K562 (cell line): ENCODE data around the gene FAM174B. TPM values are rescaled to one million over a fixed set of nuclear protein-coding genes. Genes with fewer than 3 reads are reported as not detected.

Source experiments
- ATAC-seq: fragments of 200-7000 bp; cut with Tn5 transposase; 3 replicates; pipeline ENCODE4 v1.9.1; 2020; ENCODE audit warnings: moderate library complexity
- BruUV-seq: library from RNA; stranded (reverse); fragments of 400-500 nt; replicated peaks from 2 replicates; lab custom pipeline; 2021; lab: Mats Ljungman, UMichigan
- CTCF ChIA-PET: fragments of 300-600 bp; formaldehyde crosslinking; extraction: SDS; loops from one replicate; lab custom pipeline; 2021; ENCODE audit warnings: low intra/inter-chr PET ratio; lab: Yijun Ruan, JAX
- POLR2A ChIA-PET: fragments of 300-600, 350-650 bp; sonication (Branson Sonifier 250); formaldehyde crosslinking; extraction: SDS; loops from one replicate; lab custom pipeline; 2021; ENCODE audit warnings: antibody characterized with exemption, inconsistent platforms; lab: Yijun Ruan, JAX
- DNase-seq, 4 experiments: peaks; one replicate each; pipeline versions ENCODE4 v3.0.0 to v3.0.0-alpha.2; 2011 to 2018; ENCODE audit warnings: low spot score in 3 of 4, mixed read lengths in 3 of 4; ENCODE audit errors: extremely low read depth in 1 of 4
- FAIRE-seq: peaks from 2 replicates; lab custom pipeline; 2011; peaks lifted over from hg19 to GRCh38; lab: Jason Lieb, UNC
- H2AFZ ChIP-seq: 2 replicates; pipeline ENCODE4 v1.6.0; 2011; ENCODE audit warnings: low read depth, low read length, control low read depth, inconsistent platforms
- H3K27ac ChIP-seq: fragments of 200-600 bp; 3 replicates; pipeline ENCODE4 v1.8.0; 2011; ENCODE audit warnings: low read depth, mild to moderate bottlenecking, control low read depth, inconsistent platforms, low read length, moderate library complexity, mixed read lengths; ENCODE audit errors: extremely low read depth
- H3K27me3 ChIP-seq, 2 experiments: fragments of 300-600 bp in 1 of 2; 2 replicates in 1 of 2; 3 replicates in 1 of 2; pipeline versions ENCODE4 v1.6.0 to v1.8.0; 2011; ENCODE audit warnings: inconsistent platforms in 2 of 2, low read length in 2 of 2, mild to moderate bottlenecking in 1 of 2, mixed read lengths in 1 of 2, moderate library complexity in 1 of 2; ENCODE audit not compliant: control insufficient read depth in 2 of 2, insufficient read depth in 2 of 2
- H3K36me3 ChIP-seq: fragments of 300-600 bp; 3 replicates; pipeline ENCODE4 v1.8.0; 2011; ENCODE audit warnings: mild to moderate bottlenecking, low read length, inconsistent platforms; ENCODE audit not compliant: control insufficient read depth, insufficient read depth
- H3K4me1 ChIP-seq, 2 experiments: fragments of 200-600 bp in 1 of 2; replicated peaks in 1 of 2; 2 replicates in 1 of 2; 3 replicates in 1 of 2; pipeline versions ENCODE4 v1.5.1 to v1.8.0; 2011; ENCODE audit warnings: inconsistent platforms in 2 of 2, low read length in 2 of 2, mild to moderate bottlenecking in 1 of 2, mixed read lengths in 1 of 2, moderate library complexity in 1 of 2; ENCODE audit not compliant: control insufficient read depth in 2 of 2, insufficient read depth in 2 of 2
- H3K4me2 ChIP-seq: 2 replicates; pipeline ENCODE4 v1.6.1; 2011; ENCODE audit warnings: low read length, control low read depth, inconsistent platforms, mixed read lengths; ENCODE audit not compliant: insufficient read depth
- H3K4me3 ChIP-seq: fragments of 200-600 bp; sonication (generic), shearing (Covaris generic); 2 replicates; pipeline ENCODE4 v1.5.1; 2016; ENCODE audit warnings: control low read depth, inconsistent platforms
- H3K79me2 ChIP-seq: fragments of 200-600 bp; 3 replicates; pipeline ENCODE4 v1.8.0; 2011; ENCODE audit warnings: low read length, inconsistent platforms; ENCODE audit not compliant: control insufficient read depth, insufficient read depth
- H3K9ac ChIP-seq, 2 experiments: 2 replicates each; pipeline versions ENCODE4 v1.6.0 to v1.6.1; 2011; ENCODE audit warnings: low read depth in 2 of 2, low read length in 2 of 2, control low read depth in 1 of 2, inconsistent platforms in 1 of 2, mild to moderate bottlenecking in 1 of 2, mixed read lengths in 1 of 2; ENCODE audit not compliant: insufficient read depth in 1 of 2
- H3K9me1 ChIP-seq: one replicate; pipeline ENCODE4 v1.6.0; 2011; ENCODE audit warnings: inconsistent platforms, mild to moderate bottlenecking, low read length, moderate library complexity; ENCODE audit not compliant: control insufficient read depth, insufficient read depth
- H3K9me3 ChIP-seq: replicated peaks from 2 replicates; pipeline ENCODE4 v1.5.1; 2011; ENCODE audit warnings: low read depth, low read length, inconsistent platforms; ENCODE audit not compliant: control insufficient read depth, insufficient read depth
- H4K20me1 ChIP-seq: replicated peaks from 2 replicates; pipeline ENCODE4 v1.6.1; 2011; ENCODE audit warnings: low read length, inconsistent platforms, mixed read lengths; ENCODE audit not compliant: control insufficient read depth, insufficient read depth
- CHD2 ChIP-seq: IDR thresholded peaks from 2 replicates; pipeline ENCODE4 v1.6.1; 2011; ENCODE audit warnings: low read depth, low read length
- ELF2 ChIP-seq: fragments of 250-450 bp; sonication (Bioruptor Pico); IDR thresholded peaks from 2 replicates; pipeline ENCODE4 v1.5.0; 2021; ENCODE audit warnings: mild to moderate bottlenecking
- FOXJ3 ChIP-seq: sonication (generic); formaldehyde crosslinking; IDR thresholded peaks from 2 replicates; pipeline ENCODE4 v1.4.0; 2020; ENCODE audit warnings: mild to moderate bottlenecking, missing genetic modification reagents
- IRF1 ChIP-seq: sonication (generic); formaldehyde crosslinking; IDR thresholded peaks from 2 replicates; pipeline ENCODE4 v1.8.0; 2022; ENCODE audit warnings: missing genetic modification reagents, mild to moderate bottlenecking, borderline replicate concordance
- PTTG1 ChIP-seq: fragments of 450-650 bp; IDR thresholded peaks from 2 replicates; pipeline ENCODE4 v1.6.1; 2016; ENCODE audit warnings: low read depth, mild to moderate bottlenecking, missing genetic modification characterization, missing compliant biosample characterization
- RBM25 ChIP-seq: fragments of 200-400 bp; formaldehyde crosslinking; IDR thresholded peaks from 2 replicates; pipeline ENCODE4 v1.6.1; 2018; ENCODE audit warnings: low read length, low read depth, moderate library complexity; ENCODE audit not compliant: severe bottlenecking
- ZNF384 ChIP-seq: IDR thresholded peaks from 2 replicates; pipeline ENCODE4 v1.6.1; 2012; ENCODE audit warnings: low read depth, low read length, improper control_type of control experiment
- ZNF764 ChIP-seq: fragments of 250-450 bp; sonication (Bioruptor Pico); IDR thresholded peaks from 2 replicates; pipeline ENCODE4 v1.4.0; 2020; ENCODE audit warnings: low read depth, mild to moderate bottlenecking, moderate library complexity
- WGBS: fragments of 100-300 bp; shearing (Covaris generic); methylation state at CpG from one replicate; pipeline ENCODE4 v1.1.6; 2016; ENCODE audit warnings: low coverage, mixed read lengths; ENCODE audit not compliant: insufficient coverage; ENCODE audit errors: missing lambda C conversion rate; 5-methylcytosine and 5-hydroxymethylcytosine counted together
- in situ Hi-C: fragments of 300-500 bp; cut with MboI; formaldehyde crosslinking; loops from 4 replicates; pipeline ENCODE4 v1.15.0; 2018; ENCODE audit warnings: inconsistent platforms, mixed read lengths
- intact Hi-C: fragments of 100-400 bp; cut with micrococcal nuclease; formaldehyde crosslinking; loops from 2 replicates; pipeline ENCODE4 v1.14.2; 2022
- polyA plus RNA-seq, 8 experiments: library from polyadenylated mRNA; depleted of rRNA in 4 of 8; stranded (reverse) in 5 of 8; unstranded in 3 of 8; fragments of >200 nt; fragmentation: Nextera tagmentation in 2 of 8; fragmentation: Illumina TruSeq in 1 of 8; extraction: Ambion mirVana in 2 of 8; extraction: Trizol in 1 of 8; gene quantifications; 2 replicates each; pipeline versions ENCODE4 v1.2.1 to v1.2.3, GENCODE V29; 2011 to 2014; ENCODE audit warnings: inconsistent platforms in 1 of 8, missing spikeins in 1 of 8
- total RNA-seq, 7 experiments: library from RNA; depleted of rRNA in 6 of 7; stranded (reverse); fragments of >200 nt in 6 of 7; fragmentation: Illumina TruSeq in 2 of 7; extraction: Trizol in 2 of 7; gene quantifications; 2 replicates each; pipeline versions ENCODE4 v1.2.1 to v1.2.3, GENCODE V29; 2011 to 2021; ENCODE audit warnings: low replicate concordance in 1 of 7

The FAM174B gene
- total and polyA plus RNA-seq, 9 of the 15 experiments (the other 6 are each of a cell fraction or from before 2014, with no cell fraction given): 0.39 to 2.7 (median 1.9) TPM; not detected in 1

GRCh38 chr15:92656089-92656488, 514 bp upstream of the FAM174B start (continued):
- no peak for TF ChIP-seq IRF1 (CRISPR knock-in tag)
- no peak for TF ChIP-seq CHD2
- TF ChIP-seq ZNF384: no peak
- no peak for TF ChIP-seq ZNF764 (CRISPR knock-in tag)
- no peak for TF ChIP-seq PTTG1
- TF ChIP-seq FOXJ3: no peak

- peaks cover 3% of the 10 kb centered on the region; the same call in 1 of the 2 replicates for H3K9me3 ChIP-seq
- ATAC-seq (no peak), DNase-seq (no peak), FAIRE-seq (no peak)
- no peak overlapping the region for H3K4me3 ChIP-seq
- WGBS: 5% methylated on average over 4 of the region's 7 CpGs
- ChIA-PET POLR2A (interaction anchor here (0.6 to 1.6 kb wide), 2 partner anchors 10 to 245 kb away, joined by 3 read pairs; no protein-coding TSS in a partner anchor), CTCF (no interaction called here)
- no peaks in the 10 kb centered on the region for H3K36me3 ChIP-seq
- H3K27ac ChIP-seq: no peak overlapping the region
- in situ Hi-C loops (no loop called here), intact Hi-C loops (no loop called here)
- peaks cover 0 to 10% of the 10 kb centered on the region in 2 experiments; a peak in 2 of 5 replicates for H3K4me1 ChIP-seq
- H3K27me3 ChIP-seq: peaks cover 19 to 60% of the 10 kb centered on the region in 2 experiments
- no TSS peak for BruUV-seq
- no peaks in the 10 kb centered on the region for H3K9me1 ChIP-seq
- no peak overlapping the region for H3K4me2 ChIP-seq
- no peak overlapping the region for H3K9ac ChIP-seq
- no peak overlapping the region for H2AFZ ChIP-seq
- no peaks in the 10 kb centered on the region; the same call in 1 of the 2 replicates for H4K20me1 ChIP-seq
- H3K79me2 ChIP-seq: no peaks in the 10 kb centered on the region
- peak; percentile 26 for TF ChIP-seq RBM25
- no peak for TF ChIP-seq ELF2
Measured at GRCh38 chr15:92654662-92655061, 913 bp downstream of the FAM174B start.
